Activated T-cell treated with anti-CD3 and anti-CD28 coated beads, Interleukin-2, amount 50 U/mL, for 72 hours (primary cell): ENCODE results near the gene RSKR. TPM values are rescaled to one million over a fixed set of nuclear protein-coding genes. Genes with fewer than 3 reads are reported as not detected.
A peak's percentile ranks its signal among the peaks of the same experiment; 100 is the strongest.
"Not testable (repeated sequence)": the region's sequence is repeated elsewhere in the genome, so short reads cannot be mapped to it uniquely, and the experiment has no call there.

Source experiments
- ATAC-seq, 2 donors: fragments of 150-1000 bp; cut with Tn5 transposase; replicated peaks in 1 of 2; 2 replicates each; pipeline ENCODE4 v1.10.0; 2021; ENCODE audit warnings: moderate library complexity in 2 of 2, mild to moderate bottlenecking in 1 of 2
- DNase-seq, 2 donors: peaks; one replicate each; pipeline ENCODE4 v3.0.0; 2021 to 2022; ENCODE audit warnings: mixed read lengths in 1 of 2
- H3K27ac Mint-ChIP-seq: one replicate; pipeline ENCODE4 v1.8.0; 2022; ENCODE audit warnings: mild to moderate bottlenecking, moderate library complexity, mixed read lengths
- H3K27me3 Mint-ChIP-seq: one replicate; pipeline ENCODE4 v1.8.0; 2022; ENCODE audit warnings: low read depth, mixed read lengths
- H3K36me3 Mint-ChIP-seq, 2 donors: one replicate each; pipeline ENCODE4 v1.8.0; 2022; ENCODE audit warnings: mixed read lengths in 2 of 2, mild to moderate bottlenecking in 1 of 2; ENCODE audit not compliant: insufficient read depth in 2 of 2
- H3K4me1 Mint-ChIP-seq: one replicate; pipeline ENCODE4 v1.8.0; 2022; ENCODE audit warnings: low read depth, mixed read lengths
- H3K4me3 Mint-ChIP-seq, 2 donors: one replicate each; pipeline ENCODE4 v1.8.0; 2022; ENCODE audit warnings: mild to moderate bottlenecking in 2 of 2, mixed read lengths in 2 of 2, moderate library complexity in 2 of 2
- H3K9me3 Mint-ChIP-seq, 2 donors: one replicate each; pipeline ENCODE4 v1.8.0; 2022; ENCODE audit warnings: mixed read lengths in 2 of 2
- total RNA-seq, 2 donors: library from RNA; stranded (reverse); gene quantifications; one replicate each; pipeline ENCODE4 v1.2.3, GENCODE V29; 2022

The RSKR gene
- total RNA-seq, 2 donors from 2014 or later = 25.1 to 33.4 TPM

- Mint-ChIP-seq H3K9me3 (no peaks in the 10 kb centered on the region), H3K4me3 (no peak overlapping the region), H3K4me1 (peaks cover 4% of the 10 kb centered on the region), H3K27ac (no peak overlapping the region), H3K27me3 (no peaks in the 10 kb centered on the region), H3K36me3 (peaks cover 6 to 25% of the 10 kb centered on the region in 2 donors)
- DNase-seq (no peak), ATAC-seq (no peak)
Observed at GRCh38 chr17:28615260-28615940, 1.4 kb upstream of the RSKR start.

- peak; percentile 27 to 38 for DNase-seq
- ATAC-seq = peak; percentile 41 to 47
- H3K27me3 Mint-ChIP-seq = no peaks in the 10 kb centered on the region
- H3K4me3 Mint-ChIP-seq = no peak overlapping the region
- H3K4me1 Mint-ChIP-seq = peaks cover 4% of the 10 kb centered on the region
- H3K9me3 Mint-ChIP-seq = no peaks in the 10 kb centered on the region
- no peak overlapping the region for H3K27ac Mint-ChIP-seq
- peaks cover 3 to 22% of the 10 kb centered on the region in 2 donors for H3K36me3 Mint-ChIP-seq
Observed at GRCh38 chr17:28612936-28613872, 781 bp downstream of the RSKR start.

- ATAC-seq (no peak), DNase-seq (no peak)
- H3K36me3 Mint-ChIP-seq = peaks cover 3 to 19% of the 10 kb centered on the region in 2 donors
- no peaks in the 10 kb centered on the region for H3K9me3 Mint-ChIP-seq
- no peak overlapping the region for H3K4me3 Mint-ChIP-seq
- H3K27ac Mint-ChIP-seq = no peak overlapping the region
- peaks cover 4% of the 10 kb centered on the region for H3K4me1 Mint-ChIP-seq
- no peaks in the 10 kb centered on the region for H3K27me3 Mint-ChIP-seq
Observed at GRCh38 chr17:28612531-28612930, 1.5 kb downstream of the RSKR start.

GRCh38 chr17:28610376-28610775 lies 3.6 kb downstream of the RSKR start:
- Mint-ChIP-seq H3K27ac (peak overlapping the region; percentile 9), H3K27me3 (no peaks in the 10 kb centered on the region), H3K4me3 (no peak overlapping the region)

GRCh38 chr17:28604031-28604430 lies 10.0 kb downstream of the RSKR start:
- not testable (repeated sequence) for H3K27ac Mint-ChIP-seq, ATAC-seq, H3K9me3 Mint-ChIP-seq, H3K36me3 Mint-ChIP-seq, H3K4me3 Mint-ChIP-seq, DNase-seq, H3K27me3 Mint-ChIP-seq
- peaks cover 10% of the 10 kb centered on the region for H3K4me1 Mint-ChIP-seq

More at GRCh38 chr17:28610376-28610775, 3.6 kb downstream of the RSKR start:
- H3K4me1 Mint-ChIP-seq = peaks cover 4% of the 10 kb centered on the region
- H3K9me3 Mint-ChIP-seq = no peaks in the 10 kb centered on the region
- DNase-seq (no peak), ATAC-seq (no peak)
- peaks cover 3 to 18% of the 10 kb centered on the region in 2 donors for H3K36me3 Mint-ChIP-seq

- no peaks in the 10 kb centered on the region for H3K9me3 Mint-ChIP-seq
- peak; percentile 77 to 80 for ATAC-seq
- H3K27ac Mint-ChIP-seq = peak overlapping the region; percentile 98
- DNase-seq = peak; percentile 77
- peaks cover 3 to 11% of the 10 kb centered on the region in 2 donors for H3K36me3 Mint-ChIP-seq
- peak overlapping the region; percentile 89 to 93 for H3K4me3 Mint-ChIP-seq
- peaks cover 24% of the 10 kb centered on the region for H3K4me1 Mint-ChIP-seq
- H3K27me3 Mint-ChIP-seq = no peaks in the 10 kb centered on the region
Observed at GRCh38 chr17:28599311-28600184, 14.4 kb downstream of the RSKR start.

- H3K36me3 Mint-ChIP-seq = peaks cover 3 to 11% of the 10 kb centered on the region in 2 donors
- peaks cover 24% of the 10 kb centered on the region for H3K4me1 Mint-ChIP-seq
- peak; percentile 91 to 92 for ATAC-seq
- peak; percentile 96 to 99 for DNase-seq
- no peaks in the 10 kb centered on the region for H3K27me3 Mint-ChIP-seq
- no peaks in the 10 kb centered on the region for H3K9me3 Mint-ChIP-seq
- H3K27ac Mint-ChIP-seq = peak within 1 kb of the TSS; percentile 98
- H3K4me3 Mint-ChIP-seq = peak within 1 kb of the TSS; percentile 89 to 93
Observed at GRCh38 chr17:28598799-28599310, 15.1 kb downstream of the RSKR start, which contains the start of gene SPAG5. SPAG5 (minus strand) TSS chr17:28599025; CDS start chr17:28598946, 79 bp downstream.

- DNase-seq = no peak
- Mint-ChIP-seq H3K4me3 (peak overlapping the region; percentile 89 to 93), H3K27ac (peak overlapping the region; percentile 85), H3K27me3 (no peaks in the 10 kb centered on the region), H3K36me3 (peaks cover 3 to 13% of the 10 kb centered on the region in 2 donors), H3K4me1 (peaks cover 24% of the 10 kb centered on the region), H3K9me3 (no peaks in the 10 kb centered on the region)
- peak in 1 of 2 donors; percentile 1 for ATAC-seq
Observed at GRCh38 chr17:28598389-28598788, 15.6 kb downstream of the RSKR start.

GRCh38 chr17:28597606-28598383 lies 16.2 kb downstream of the RSKR start:
- Mint-ChIP-seq H3K36me3 (peaks cover 3 to 19% of the 10 kb centered on the region in 2 donors), H3K27ac (peak overlapping the region; percentile 85), H3K4me1 (peaks cover 24% of the 10 kb centered on the region), H3K9me3 (no peaks in the 10 kb centered on the region), H3K4me3 (peak overlapping the region; percentile 89 to 93), H3K27me3 (no peaks in the 10 kb centered on the region)
- DNase-seq (no peak), ATAC-seq (no peak)

- Mint-ChIP-seq H3K36me3 (peaks cover 3 to 32% of the 10 kb centered on the region in 2 donors), H3K4me3 (no peak overlapping the region), H3K9me3 (no peaks in the 10 kb centered on the region), H3K27ac (no peak overlapping the region), H3K27me3 (no peaks in the 10 kb centered on the region), H3K4me1 (peaks cover 7% of the 10 kb centered on the region)
- DNase-seq = no peak
- ATAC-seq = no peak
Observed at GRCh38 chr17:28592260-28592659, 21.7 kb downstream of the RSKR start.

GRCh38 chr17:28585851-28586250 lies 28.1 kb downstream of the RSKR start:
- H3K36me3 Mint-ChIP-seq = peaks cover 5 to 28% of the 10 kb centered on the region in 2 donors
- H3K9me3 Mint-ChIP-seq = no peaks in the 10 kb centered on the region
- H3K4me3 Mint-ChIP-seq = no peak overlapping the region
- ATAC-seq = no peak
- no peaks in the 10 kb centered on the region for H3K27me3 Mint-ChIP-seq
- no peak for DNase-seq
- no peak overlapping the region for H3K27ac Mint-ChIP-seq
- H3K4me1 Mint-ChIP-seq = peaks cover 1% of the 10 kb centered on the region

- DNase-seq = no peak
- Mint-ChIP-seq H3K4me3 (no peak overlapping the region), H3K4me1 (peaks cover 15% of the 10 kb centered on the region), H3K27ac (no peak overlapping the region), H3K27me3 (no peaks in the 10 kb centered on the region), H3K36me3 (peaks cover 6 to 38% of the 10 kb centered on the region in 2 donors), H3K9me3 (no peaks in the 10 kb centered on the region)
- ATAC-seq = no peak
Observed at GRCh38 chr17:28584434-28584833, 29.6 kb downstream of the RSKR start.
